HepG2 (cell line): Measurements from ENCODE around the gene RPL35. TPM values are rescaled to one million over a fixed set of nuclear protein-coding genes. Genes with fewer than 3 reads are reported as not detected.
"Not testable (repeated sequence)": the region's sequence is repeated elsewhere in the genome, so short reads cannot be mapped to it uniquely, and the experiment has no call there.

Experiments used
- ATAC-seq: fragments of 200-7000 bp; cut with Tn5 transposase; 3 replicates; pipeline ENCODE4 v1.9.1; 2020; ENCODE audit warnings: mild to moderate bottlenecking, moderate library complexity
- BruUV-seq: library from RNA; stranded (reverse); fragments of 400-500 nt; replicated peaks from 2 replicates; lab custom pipeline; 2021; lab: Mats Ljungman, UMichigan
- CTCF ChIA-PET: fragments of 300-600 bp; formaldehyde crosslinking; extraction: SDS; loops from one replicate; lab custom pipeline; 2021; ENCODE audit warnings: low total read pairs, inconsistent platforms, low intra/inter-chr PET ratio; lab: Yijun Ruan, JAX
- POLR2A ChIA-PET: fragments of 350-600 bp; sonication (Branson Sonifier 250); formaldehyde crosslinking; loops from one replicate; lab custom pipeline; 2020; ENCODE audit warnings: antibody characterized with exemption, inconsistent platforms; lab: Yijun Ruan, JAX
- DNase-seq: peaks from one replicate; pipeline ENCODE4 v3.0.0-alpha.2; 2015; ENCODE audit warnings: low spot score
- FAIRE-seq: peaks from 3 replicates; lab custom pipeline; 2011; peaks lifted over from hg19 to GRCh38; lab: Jason Lieb, UNC
- H2AFZ ChIP-seq: one replicate; pipeline ENCODE4 v1.6.1; 2011; ENCODE audit warnings: low read length, inconsistent platforms
- H3K27ac ChIP-seq: fragments of 300-600 bp; 3 replicates; pipeline ENCODE4 v1.8.0; 2011; ENCODE audit warnings: mixed run types, mild to moderate bottlenecking, mixed read lengths, low read length, inconsistent platforms; ENCODE audit not compliant: insufficient read depth; ENCODE audit errors: extremely low read length
- H3K27me3 ChIP-seq, 2 experiments: fragments of 200-600 bp in 1 of 2; 2 replicates in 1 of 2; 3 replicates in 1 of 2; pipeline versions ENCODE4 v1.6.0 to v1.8.0; 2011; ENCODE audit warnings: low read length in 2 of 2, mild to moderate bottlenecking in 2 of 2, moderate library complexity in 2 of 2, inconsistent platforms in 1 of 2; ENCODE audit not compliant: insufficient read depth in 2 of 2, control insufficient read depth in 1 of 2
- H3K36me3 ChIP-seq, 2 experiments: fragments of 200-600 bp in 1 of 2; replicated peaks in 1 of 2; 2 replicates in 1 of 2; 3 replicates in 1 of 2; pipeline versions ENCODE4 v1.5.1 to v1.8.0; 2011; ENCODE audit warnings: low read length in 2 of 2, inconsistent platforms in 1 of 2; ENCODE audit not compliant: insufficient read depth in 2 of 2, control insufficient read depth in 1 of 2
- H3K4me1 ChIP-seq: 2 replicates; pipeline ENCODE4 v1.5.1; 2012; ENCODE audit warnings: low read length, inconsistent platforms; ENCODE audit not compliant: insufficient read depth
- H3K4me2 ChIP-seq: 2 replicates; pipeline ENCODE4 v1.6.0; 2011; ENCODE audit warnings: low read depth, low read length, inconsistent platforms
- H3K4me3 ChIP-seq, 3 experiments: fragments of 200-600 bp in 1 of 3; sonication (generic), shearing (Covaris generic) in 1 of 3; replicated peaks in 1 of 3; 2 replicates each; pipeline ENCODE4 v1.5.1; 2011 to 2016; ENCODE audit warnings: low read length in 3 of 3, inconsistent platforms in 2 of 3, low read depth in 2 of 3, mild to moderate bottlenecking in 2 of 3, control low read depth in 1 of 3, mixed read lengths in 1 of 3; ENCODE audit not compliant: insufficient read depth in 1 of 3
- H3K79me2 ChIP-seq: one replicate; pipeline ENCODE4 v1.6.1; 2011; ENCODE audit warnings: low read length, inconsistent platforms; ENCODE audit not compliant: insufficient read depth
- H3K9ac ChIP-seq: 2 replicates; pipeline ENCODE4 v1.6.0; 2011; ENCODE audit warnings: mild to moderate bottlenecking, low read depth, low read length, inconsistent platforms; ENCODE audit not compliant: insufficient read depth
- H3K9me3 ChIP-seq: 2 replicates; pipeline ENCODE4 v1.5.1; 2012; ENCODE audit warnings: mild to moderate bottlenecking, low read length
- H4K20me1 ChIP-seq: 2 replicates; pipeline ENCODE4 v1.6.0; 2011; ENCODE audit warnings: inconsistent platforms, mild to moderate bottlenecking, low read length, moderate library complexity; ENCODE audit not compliant: insufficient read depth
- ATRX ChIP-seq: sonication (generic); formaldehyde crosslinking; IDR thresholded peaks from 2 replicates; pipeline ENCODE4 v1.4.0; 2020; ENCODE audit warnings: missing genetic modification reagents, borderline replicate concordance
- CREB3 ChIP-seq: sonication (generic); formaldehyde crosslinking; IDR thresholded peaks from 2 replicates; pipeline ENCODE4 v1.5.0; 2020; ENCODE audit warnings: missing genetic modification reagents
- MED13 ChIP-seq: sonication (generic); formaldehyde crosslinking; IDR thresholded peaks from 2 replicates; pipeline ENCODE4 v1.5.0; 2020; ENCODE audit warnings: missing genetic modification reagents
- NFIB ChIP-seq: sonication (generic); formaldehyde crosslinking; IDR thresholded peaks from 2 replicates; pipeline ENCODE4 v1.9.0; 2021; ENCODE audit warnings: missing genetic modification reagents, mild to moderate bottlenecking, borderline replicate concordance
- NFYB ChIP-seq: sonication (generic); formaldehyde crosslinking; IDR thresholded peaks from 2 replicates; pipeline ENCODE4 v1.4.0; 2020; ENCODE audit warnings: missing genetic modification reagents
- NFYC ChIP-seq: IDR thresholded peaks from 2 replicates; pipeline ENCODE4 v1.6.1; 2016; ENCODE audit warnings: missing genetic modification reagents, missing compliant biosample characterization
- NRL ChIP-seq: sonication (generic); formaldehyde crosslinking; IDR thresholded peaks from 2 replicates; pipeline ENCODE4 v1.5.0; 2020; ENCODE audit warnings: missing genetic modification reagents, mild to moderate bottlenecking, moderate library complexity, borderline replicate concordance
- REST ChIP-seq, 2 experiments: IDR thresholded peaks; 2 replicates each; pipeline ENCODE4 v1.6.1; 2011 to 2012; ENCODE audit warnings: low read length in 2 of 2, borderline replicate concordance in 1 of 2, low read depth in 1 of 2, mild to moderate bottlenecking in 1 of 2, moderate library complexity in 1 of 2
- ZNF292 ChIP-seq: sonication (generic); formaldehyde crosslinking; IDR thresholded peaks from 2 replicates; pipeline ENCODE4 v1.8.1; 2022; ENCODE audit warnings: mild to moderate bottlenecking, low read depth, missing genetic modification reagents, borderline replicate concordance
- ZNF800 ChIP-seq: sonication (generic); formaldehyde crosslinking; IDR thresholded peaks from 2 replicates; pipeline ENCODE4 v1.4.0; 2020; ENCODE audit warnings: missing genetic modification reagents
- WGBS: methylation state at CpG from one replicate; pipeline ENCODE4 v1.1.6; 2017; ENCODE audit warnings: low lambda C conversion rate; 5-methylcytosine and 5-hydroxymethylcytosine counted together
- in situ Hi-C: cut with HindIII; loops from 2 replicates; pipeline ENCODE4 v1.10.0; 2017; ENCODE audit warnings: low pct_unique_long_range_greater_than_20kb; ENCODE audit not compliant: extremely low pct_ligation_motif_present
- intact Hi-C: fragments of 100-400 bp; cut with micrococcal nuclease; formaldehyde crosslinking; loops from one replicate; pipeline ENCODE4 v1.10.0; 2022; ENCODE audit not compliant: unreplicated experiment
- polyA plus RNA-seq, 8 experiments: library from polyadenylated mRNA; depleted of rRNA in 3 of 8; stranded (reverse) in 7 of 8; unstranded in 1 of 8; fragments of >200 nt; fragmentation: Illumina TruSeq in 4 of 8; extraction: Trizol in 4 of 8; gene quantifications; 2 replicates each; pipeline versions ENCODE4 v1.2.1 to v1.2.3, GENCODE V29; 2011 to 2016; ENCODE audit warnings: low read depth in 4 of 8, missing spikeins in 1 of 8, mixed read lengths in 1 of 8; ENCODE audit not compliant: insufficient read depth in 1 of 8
- total RNA-seq, 5 experiments: library from RNA; depleted of rRNA; stranded (reverse); fragments of >200 nt; fragmentation: Illumina TruSeq; extraction: Trizol; gene quantifications; 2 replicates each; pipeline ENCODE4 v1.2.3, GENCODE V29; 2016; ENCODE audit warnings: low read depth in 1 of 5

RPL35 gene
- total and polyA plus RNA-seq, 2 of the 13 experiments (the other 11 are each of a cell fraction or from before 2014, with no cell fraction given): 2,153 to 2,935 TPM

DNA sequence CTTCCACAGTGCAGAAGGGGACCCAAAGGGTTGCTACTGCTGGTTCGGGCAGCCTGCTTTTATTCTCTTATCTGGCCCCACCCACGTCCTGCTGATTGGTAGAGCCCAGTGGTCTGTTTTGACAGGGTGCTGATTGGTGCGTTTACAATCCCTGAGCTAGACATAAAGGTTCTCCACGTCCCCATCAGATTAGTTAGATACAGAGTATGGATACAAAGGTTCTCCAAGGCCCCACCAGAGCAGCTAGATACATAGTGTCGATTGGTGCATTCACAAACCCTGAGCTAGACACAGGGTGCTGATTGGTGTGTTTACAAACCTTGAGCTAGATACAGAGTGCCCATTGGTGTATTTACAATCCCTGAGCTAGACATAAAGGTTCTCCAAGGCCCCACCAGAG, 23.6 kb downstream of the RPL35 start:
- H3K27me3 ChIP-seq, ATAC-seq, in situ Hi-C loops, H2AFZ ChIP-seq, H3K4me3 ChIP-seq, H4K20me1 ChIP-seq, BruUV-seq, POLR2A ChIA-PET, H3K9me3 ChIP-seq, H3K4me2 ChIP-seq, DNase-seq, intact Hi-C loops, CTCF ChIA-PET, H3K79me2 ChIP-seq, H3K27ac ChIP-seq, H3K36me3 ChIP-seq, H3K9ac ChIP-seq, FAIRE-seq: not testable (repeated sequence)
- 5% methylated on average over 2 of the region's 5 CpGs for WGBS
- H3K4me1 ChIP-seq: peaks cover 50% of the 10 kb centered on the region
- TF ChIP-seq NFYB (CRISPR knock-in tag) (peak; percentile 18; the same call in 1 of the 2 replicates), NFYC (CRISPR knock-in tag) (peak; percentile 39; the same call in 1 of the 2 replicates)

DNA sequence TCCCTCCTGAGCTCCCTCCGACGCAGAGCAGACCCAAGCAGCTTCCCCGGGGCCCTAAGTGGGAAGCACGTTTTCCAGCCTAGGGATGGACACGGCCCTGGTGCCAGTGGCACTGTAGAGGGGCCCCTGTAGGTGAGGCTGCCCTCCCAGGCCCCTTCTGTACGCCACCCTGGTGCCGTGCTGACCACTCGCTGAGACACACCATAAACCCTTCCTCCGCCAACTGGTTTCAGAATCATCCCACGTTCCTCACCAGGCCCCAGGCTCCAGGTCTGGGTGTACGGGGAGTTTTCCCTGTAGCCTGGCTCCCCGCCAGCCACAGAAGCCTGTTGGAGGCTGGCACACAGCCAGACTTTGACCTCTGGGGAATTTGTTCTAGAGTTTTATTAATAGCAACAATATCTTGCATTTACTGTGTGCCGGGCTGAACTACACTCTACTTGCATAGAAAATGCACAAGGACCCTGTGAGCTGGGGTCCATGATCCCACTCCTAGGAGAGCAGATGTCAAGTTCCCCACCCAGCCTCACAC, 26.7 kb downstream of the RPL35 start:
- WGBS: 0% methylated on average over 4 of the region's 13 CpGs
- peak overlapping the region; percentile 25 for H3K9ac ChIP-seq
- peaks cover 50% of the 10 kb centered on the region for H3K4me1 ChIP-seq
- H3K27ac ChIP-seq: no peak overlapping the region
- no peaks in the 10 kb centered on the region for H4K20me1 ChIP-seq
- no peaks in the 10 kb centered on the region for H3K36me3 ChIP-seq
- H2AFZ ChIP-seq: no peak overlapping the region
- peak overlapping the region; percentile 75 for H3K4me2 ChIP-seq
- FAIRE-seq (no peak), DNase-seq (peak; percentile 36), ATAC-seq (peak; percentile 49)
- H3K4me3 ChIP-seq: peak overlapping the region in 2 of 3 experiments; percentile 25 to 67; a peak in 4 of 6 replicates
- H3K27me3 ChIP-seq: peaks cover 3 to 21% of the 10 kb centered on the region in 2 experiments; a peak in 4 of 5 replicates
- no peaks in the 10 kb centered on the region for H3K79me2 ChIP-seq
- intact Hi-C loops (no loop called here), in situ Hi-C loops (no loop called here)
- POLR2A ChIA-PET: interaction anchor here (1.1 to 1.3 kb wide), 2 partner anchors 16 to 23 kb away, joined by 3 read pairs; no protein-coding TSS in a partner anchor
- H3K9me3 ChIP-seq: no peaks in the 10 kb centered on the region
- BruUV-seq: no TSS peak
- CTCF ChIA-PET: no interaction called here
- TF ChIP-seq NFIB (CRISPR knock-in tag) (0 out of 2 replicates have a peak, but pooled peaks have one; percentile 32), NRL (CRISPR knock-in tag) (no peak), ZNF292 (CRISPR knock-in tag) (no peak), ATRX (CRISPR knock-in tag) (no peak), ZNF800 (CRISPR knock-in tag) (0 out of 2 replicates have a peak, but pooled peaks have one; percentile 33), MED13 (CRISPR knock-in tag) (no peak), REST (IDR thresholded peaks at IDR 0.05; ENCODE audit: borderline replicate concordance in 1 of 2, low read depth in 1 of 2, low read length in 2 of 2) (no peak), CREB3 (0 out of 2 replicates have a peak, but pooled peaks have one; percentile 46)
